HCT116 (cell line): ENCODE measurements around the gene GGACT. TPM values are rescaled to one million over a fixed set of nuclear protein-coding genes. Genes with fewer than 3 reads are reported as not detected.
A peak's percentile ranks its signal among the peaks of the same experiment; 100 is the strongest.

Experiments
- ATAC-seq: fragments of 200-7000 bp; cut with Tn5 transposase; 2 replicates; pipeline ENCODE4 v1.9.1; 2020; ENCODE audit warnings: mild to moderate bottlenecking, moderate library complexity
- BruUV-seq: library from RNA; stranded (reverse); fragments of 400-500 nt; replicated peaks from 2 replicates; lab custom pipeline; 2021; lab: Mats Ljungman, UMichigan
- CTCF ChIA-PET: fragments of 300-600 bp; sonication (Branson Sonifier 250); formaldehyde crosslinking; loops from one replicate; lab custom pipeline; 2021; ENCODE audit warnings: antibody characterized with exemption; lab: Charles Lee
- POLR2A ChIA-PET: fragments of 300-600, 350-600 bp; sonication (Branson Sonifier 250); formaldehyde crosslinking; loops from one replicate; lab custom pipeline; 2021; ENCODE audit warnings: antibody characterized with exemption; lab: Charles Lee
- RAD21 ChIA-PET, 2 experiments: fragments of 300-600 bp; sonication (Branson Sonifier 250); formaldehyde crosslinking; loops; one replicate each; lab custom pipeline; 2023; ENCODE audit warnings: low total read pairs in 2 of 2; ENCODE audit not compliant: uncharacterized antibody in 2 of 2, unreplicated experiment in 2 of 2, low non-redundant PET in 1 of 2; lab: Charles Lee
- DNase-seq: peaks from one replicate; pipeline ENCODE4 v3.0.0-alpha.2; 2010; ENCODE audit warnings: low read depth, low spot score
- H2AFZ ChIP-seq: fragments of 200-600 bp; shearing (Covaris generic), sonication (generic); 2 replicates; pipeline ENCODE4 v1.6.1; 2017; ENCODE audit warnings: low read depth, mixed run types, mixed read lengths, antibody characterized with exemption, low read length; ENCODE audit not compliant: poor library complexity, severe bottlenecking
- H3K27ac ChIP-seq: 2 replicates; pipeline ENCODE4 v1.5.1; 2012; ENCODE audit warnings: low read depth, low read length
- H3K27me3 ChIP-seq: fragments of 200-600 bp; sonication (generic); 2 replicates; pipeline ENCODE4 v1.6.1; 2016; ENCODE audit warnings: mixed run types, low read length, mixed read lengths; ENCODE audit not compliant: insufficient read depth
- H3K36me3 ChIP-seq, 2 experiments: fragments of 200-500 bp in 1 of 2; fragments of 200-600 bp in 1 of 2; sonication (Bioruptor generic) in 1 of 2; sonication (generic) in 1 of 2; 2 replicates each; pipeline versions ENCODE4 v1.5.1 to v1.6.1; 2014 to 2016; ENCODE audit warnings: low read length in 2 of 2, inconsistent platforms in 1 of 2, mixed read lengths in 1 of 2, mixed run types in 1 of 2; ENCODE audit not compliant: insufficient read depth in 2 of 2, control insufficient read depth in 1 of 2
- H3K4me1 ChIP-seq, 2 experiments: fragments of 200-600 bp in 1 of 2; sonication (generic) in 1 of 2; 2 replicates each; pipeline versions ENCODE4 v1.5.1 to v1.6.1; 2012 to 2017; ENCODE audit warnings: low read length in 2 of 2, inconsistent platforms in 1 of 2, mild to moderate bottlenecking in 1 of 2, mixed read lengths in 1 of 2, mixed run types in 1 of 2, moderate library complexity in 1 of 2; ENCODE audit not compliant: insufficient read depth in 2 of 2, control insufficient read depth in 1 of 2
- H3K4me2 ChIP-seq: fragments of 200-600 bp; sonication (generic); 2 replicates; pipeline ENCODE4 v1.6.1; 2017; ENCODE audit warnings: mixed run types, low read length, mixed read lengths
- H3K4me3 ChIP-seq, 2 experiments: fragments of 200-600 bp in 1 of 2; sonication (generic) in 1 of 2; replicated peaks in 1 of 2; 2 replicates each; pipeline ENCODE4 v1.5.1; 2011 to 2016; ENCODE audit warnings: low read length in 2 of 2, control low read depth in 1 of 2, low read depth in 1 of 2, mild to moderate bottlenecking in 1 of 2, mixed read lengths in 1 of 2, mixed run types in 1 of 2
- H3K79me2 ChIP-seq: fragments of 200-600 bp; sonication (generic); 2 replicates; pipeline ENCODE4 v1.6.1; 2017; ENCODE audit warnings: mild to moderate bottlenecking, mixed run types, low read length, moderate library complexity, mixed read lengths; ENCODE audit not compliant: insufficient read depth
- H3K9ac ChIP-seq: fragments of 200-600 bp; sonication (generic); 2 replicates; pipeline ENCODE4 v1.6.1; 2016; ENCODE audit warnings: low read length, mixed read lengths
- H3K9me2 ChIP-seq: fragments of 200-600 bp; sonication (generic), shearing (Covaris generic); 2 replicates; pipeline ENCODE4 v1.6.1; 2017; ENCODE audit warnings: mixed run types, mild to moderate bottlenecking, moderate library complexity; ENCODE audit not compliant: insufficient read depth
- H3K9me3 ChIP-seq, 2 experiments: fragments of 200-500 bp in 1 of 2; fragments of 200-600 bp in 1 of 2; sonication (Bioruptor generic) in 1 of 2; sonication (generic) in 1 of 2; 2 replicates each; pipeline ENCODE4 v1.6.1; 2014 to 2017; ENCODE audit warnings: low read length in 2 of 2, mixed read lengths in 2 of 2, inconsistent platforms in 1 of 2, low read depth in 1 of 2, mild to moderate bottlenecking in 1 of 2, mixed run types in 1 of 2, moderate library complexity in 1 of 2; ENCODE audit not compliant: control insufficient read depth in 1 of 2, insufficient read depth in 1 of 2
- H4K20me1 ChIP-seq: fragments of 200-600 bp; sonication (generic), shearing (Covaris generic); 2 replicates; pipeline ENCODE4 v1.6.1; 2017; ENCODE audit warnings: mixed run types, mild to moderate bottlenecking, moderate library complexity; ENCODE audit not compliant: insufficient read depth
- CBX3 ChIP-seq: IDR thresholded peaks from 2 replicates; pipeline ENCODE4 v1.6.1; 2012; ENCODE audit warnings: low read depth
- CTCF ChIP-seq, 3 experiments: fragments of 200-600 bp in 1 of 3; sonication (generic) in 1 of 3; IDR thresholded peaks in 2 of 3; conservative IDR thresholded peaks in 1 of 3; 2 replicates each; pipeline ENCODE4 v1.5.1; 2012 to 2017; ENCODE audit warnings: low read depth in 2 of 3, low read length in 2 of 3, antibody characterized with exemption in 1 of 3, borderline replicate concordance in 1 of 3, control low read depth in 1 of 3, mild to moderate bottlenecking in 1 of 3, mixed read lengths in 1 of 3, mixed run types in 1 of 3, moderate library complexity in 1 of 3; ENCODE audit not compliant: insufficient read depth in 1 of 3
- ELF1 ChIP-seq: IDR thresholded peaks from 2 replicates; pipeline ENCODE4 v1.6.1; 2012; ENCODE audit warnings: low read depth, borderline replicate concordance
- EZH2 ChIP-seq: fragments of 200-600 bp; sonication (generic); IDR thresholded peaks from 2 replicates; pipeline ENCODE4 v1.6.1; 2017; ENCODE audit warnings: antibody characterized with exemption, mixed run types
- EZH2phosphoT487 ChIP-seq: fragments of 200-600 bp; IDR thresholded peaks from 2 replicates; pipeline ENCODE4 v1.6.1; 2018; ENCODE audit warnings: antibody characterized with exemption, borderline replicate concordance
- JUND ChIP-seq: IDR thresholded peaks from 2 replicates; pipeline ENCODE4 v1.6.1; 2012
- POLR2A ChIP-seq: IDR thresholded peaks from 2 replicates; pipeline ENCODE4 v1.7.0; 2011; ENCODE audit warnings: borderline replicate concordance; ENCODE audit not compliant: insufficient read depth, insufficient read length; ENCODE audit errors: extremely low read depth
- RAD21 ChIP-seq: IDR thresholded peaks from 2 replicates; pipeline ENCODE4 v1.6.1; 2012; ENCODE audit warnings: low read depth, mild to moderate bottlenecking
- SIN3A ChIP-seq: IDR thresholded peaks from 2 replicates; pipeline ENCODE4 v1.6.1; 2012; ENCODE audit warnings: low read depth
- SP1 ChIP-seq: IDR thresholded peaks from 2 replicates; pipeline ENCODE4 v1.6.1; 2012; ENCODE audit warnings: low read depth
- ZNF274 ChIP-seq: fragments of 200-500 bp; sonication (Bioruptor generic); IDR thresholded peaks from 2 replicates; pipeline ENCODE4 v1.6.1; 2014; ENCODE audit warnings: mild to moderate bottlenecking, low read depth, low read length, inconsistent platforms
- intact Hi-C: fragments of 100-400 bp; cut with micrococcal nuclease; formaldehyde crosslinking; loops from 2 replicates; pipeline ENCODE4 v1.10.0; 2022
- total RNA-seq: library from RNA; stranded (reverse); gene quantifications from one replicate; pipeline ENCODE4 v1.2.1, GENCODE V29; 2021; ENCODE audit not compliant: unreplicated experiment

The GGACT gene
- total RNA-seq, 1 experiment from 2014 or later: 5.0 TPM

GRCh38 chr13:100513987-100514670 lies 74.5 kb downstream of the GGACT start:
- H3K27ac ChIP-seq: no peak overlapping the region
- POLR2A ChIA-PET: no interaction called here
- RAD21 ChIA-PET: interaction anchor here (1.0 to 1.6 kb wide), 7 partner anchors 71 to 859 kb away, joined by 3 to 5 read pairs (median 4); no protein-coding TSS in a partner anchor
- ATAC-seq (no peak), DNase-seq (no peak)
- no TSS peak for BruUV-seq
- H3K9me3 ChIP-seq: no peaks in the 10 kb centered on the region
- intact Hi-C loops: loop anchor here (1.0 to 10.0 kb wide), 8 partner anchors 71 to 598 kb away; partner anchors contain the start of gene PCCA
- H3K79me2 ChIP-seq: no peaks in the 10 kb centered on the region
- H3K9ac ChIP-seq: no peak overlapping the region
- H3K36me3 ChIP-seq: no peaks in the 10 kb centered on the region
- H3K4me2 ChIP-seq: 0 out of 2 replicates have a peak overlapping the region, but pooled peaks have one; percentile 2
- no peaks in the 10 kb centered on the region for H3K27me3 ChIP-seq
- no peak overlapping the region for H3K4me3 ChIP-seq
- peaks cover 32 to 33% of the 10 kb centered on the region in 2 experiments for H3K4me1 ChIP-seq
- no peak overlapping the region for H2AFZ ChIP-seq
- CTCF ChIA-PET: interaction anchor here (1.0 to 2.1 kb wide), 14 partner anchors 10 to 747 kb away, joined by 3 to 11 read pairs (median 4); partner anchors contain the start of gene PCCA
- no peak for TF ChIP-seq ELF1
- no peak for TF ChIP-seq SIN3A
- TF ChIP-seq SP1: no peak
- no peak for TF ChIP-seq EZH2
- no peak for TF ChIP-seq CBX3
- no peak for TF ChIP-seq EZH2phosphoT487
- no peaks in the 10 kb centered on the region for H3K9me2 ChIP-seq
- H4K20me1 ChIP-seq: no peaks in the 10 kb centered on the region

GRCh38 chr13:100513171-100513570 lies 75.4 kb downstream of the GGACT start:
- H2AFZ ChIP-seq: no peak overlapping the region
- peaks cover 32 to 33% of the 10 kb centered on the region in 2 experiments for H3K4me1 ChIP-seq
- no peaks in the 10 kb centered on the region for H3K79me2 ChIP-seq
- H3K9ac ChIP-seq: no peak overlapping the region
- intact Hi-C loops: loop anchor here (5.0 to 10.0 kb wide), 4 partner anchors 121 to 546 kb away; no protein-coding TSS in a partner anchor
- H3K9me2 ChIP-seq: no peaks in the 10 kb centered on the region
- RAD21 ChIA-PET: no interaction called here
- TF ChIP-seq JUND (no peak), CTCF (IDR thresholded peaks at IDR 0.05 in 2 of 3, conservative IDR thresholded peaks at IDR 0.05 in 1 of 3; ENCODE audit: borderline replicate concordance in 1 of 3, insufficient read depth in 1 of 3, low read depth in 2 of 3, low read length in 2 of 3) (no peak), SP1 (no peak), CBX3 (no peak), RAD21 (no peak), EZH2phosphoT487 (no peak), POLR2A (no peak), ZNF274 (no peak)
- no TSS peak for BruUV-seq
- no peaks in the 10 kb centered on the region for H3K27me3 ChIP-seq
- no peak overlapping the region for H3K27ac ChIP-seq
- POLR2A ChIA-PET: no interaction called here
- H3K36me3 ChIP-seq: no peaks in the 10 kb centered on the region
- no peaks in the 10 kb centered on the region for H4K20me1 ChIP-seq
- H3K4me3 ChIP-seq: no peak overlapping the region
- H3K4me2 ChIP-seq: no peak overlapping the region
- DNase-seq: no peak
- no peak for ATAC-seq
- no peaks in the 10 kb centered on the region for H3K9me3 ChIP-seq
- CTCF ChIA-PET: interaction anchor here (1.3 to 2.1 kb wide), 2 partner anchors 595 to 596 kb away, joined by 4 to 7 read pairs; no protein-coding TSS in a partner anchor
